ENCODE data around the gene SBF2.
"Not testable (repeated sequence)": the region's sequence is repeated elsewhere in the genome, so short reads cannot be mapped to it uniquely, and the experiment has no call there.

Gene SBF2

DNA sequence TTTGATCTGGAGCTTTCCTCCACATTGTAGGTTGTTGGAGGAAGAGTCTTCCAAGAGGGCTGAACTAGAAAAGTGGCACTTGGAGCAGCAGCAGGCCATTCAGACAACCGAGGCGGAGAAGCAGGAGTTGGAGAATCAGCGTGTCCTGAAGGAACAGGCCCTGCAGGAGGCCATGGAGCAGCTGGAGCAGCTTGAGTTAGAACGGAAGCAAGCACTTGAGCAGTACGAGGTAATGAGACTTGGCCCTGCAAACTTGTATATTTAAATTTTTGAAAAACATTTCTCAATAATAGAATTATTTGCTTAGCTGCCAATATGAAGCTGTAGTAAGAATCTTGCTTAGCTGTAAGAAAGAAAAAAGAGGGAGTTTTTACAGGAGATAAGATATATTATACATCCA is 546.2 kb downstream of the SBF2 start:
- Histone ChIP-seq H3K9me3 (ENCODE audit: control insufficient read depth, low read length) (no peaks in the 10 kb centered on the region), H3K36me3 (ENCODE audit: control insufficient read depth, insufficient read depth, low read length) (peaks cover 82% of the 10 kb centered on the region), H3K4me1 (ENCODE audit: control insufficient read depth, insufficient read depth, low read length, poor library complexity, severe bottlenecking) (no peaks in the 10 kb centered on the region), H3K27ac (ENCODE audit: low read depth, low read length, severe bottlenecking) (no peak overlapping the region), H3K4me3 (ENCODE audit: extremely low read depth, insufficient read depth, low read length, poor library complexity, severe bottlenecking) (no peak overlapping the region)
- 82 to 86% methylated on average over 3 of the region's 5 CpGs for WGBS, 2 experiments (ENCODE audit: insufficient coverage in 2 of 2)

DNA sequence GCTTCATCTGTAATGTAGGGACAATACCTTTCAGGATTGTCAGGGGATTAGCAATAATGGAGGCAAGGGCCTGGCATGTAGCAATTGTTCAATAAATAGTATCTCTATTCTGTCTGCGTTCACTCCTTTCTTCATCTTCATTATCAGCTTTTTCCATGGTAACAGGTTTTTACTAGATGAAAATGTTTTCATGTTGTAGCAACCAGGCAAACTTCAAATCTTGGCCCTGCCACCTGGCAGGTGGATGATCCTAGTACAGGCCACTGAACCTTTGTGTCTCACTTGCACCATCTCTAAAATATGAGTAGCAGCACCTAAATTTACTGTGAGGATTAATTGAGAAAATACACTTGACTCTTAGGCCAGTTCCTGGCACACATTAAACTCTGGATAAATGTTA is 546.8 kb downstream of the SBF2 start:
- Histone ChIP-seq H3K27ac (ENCODE audit: low read depth, low read length, severe bottlenecking) (no peak overlapping the region), H3K4me3 (ENCODE audit: extremely low read depth, insufficient read depth, low read length, poor library complexity, severe bottlenecking) (no peak overlapping the region), H3K4me1 (ENCODE audit: control insufficient read depth, insufficient read depth, low read length, poor library complexity, severe bottlenecking) (no peaks in the 10 kb centered on the region), H3K9me3 (ENCODE audit: control insufficient read depth, low read length) (no peaks in the 10 kb centered on the region), H3K36me3 (ENCODE audit: control insufficient read depth, insufficient read depth, low read length) (peaks cover 85% of the 10 kb centered on the region)
- WGBS, 2 experiments (ENCODE audit: insufficient coverage in 2 of 2), result no CpG with 5 or more reads among the region's 1 CpG

DNA sequence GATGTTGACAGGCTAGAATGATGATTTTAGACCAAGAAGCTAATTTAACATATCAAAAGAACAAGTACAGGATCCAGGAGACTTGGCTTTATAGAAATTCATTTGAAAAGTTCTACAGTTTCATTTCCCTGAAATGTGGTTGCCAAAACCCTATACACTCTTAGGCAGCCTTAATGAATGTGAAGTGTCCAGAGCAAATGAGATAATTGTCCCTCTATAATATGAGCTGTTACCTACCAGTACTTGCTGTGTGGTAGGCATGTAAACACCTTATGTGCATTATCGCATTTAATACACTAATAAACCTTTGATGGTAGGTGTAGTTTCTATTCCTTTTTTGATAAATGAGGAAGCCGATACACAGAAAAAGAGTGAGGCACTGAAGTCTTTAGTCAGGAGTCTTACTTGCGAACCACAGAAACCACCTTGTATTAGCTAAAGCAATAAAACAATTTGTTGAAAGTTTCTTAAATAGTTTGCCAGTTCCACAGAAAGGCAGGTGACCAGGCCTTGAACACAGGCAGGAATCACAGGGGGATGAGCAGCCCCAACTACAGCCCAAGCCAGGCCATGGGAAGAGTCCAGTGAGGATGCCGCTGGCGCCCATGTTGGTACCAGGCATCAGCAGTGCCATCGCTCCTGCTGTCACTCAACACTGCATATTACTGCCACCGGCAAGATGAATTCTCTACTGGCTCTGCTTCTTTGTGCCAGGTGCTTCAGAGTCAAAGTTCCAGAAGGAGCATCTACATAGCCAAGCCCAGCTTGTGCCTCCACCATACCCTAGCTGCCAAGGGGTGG is 548.4 kb downstream of the SBF2 start:
- Histone ChIP-seq H3K9me3 (ENCODE audit: control insufficient read depth, low read length) (no peaks in the 10 kb centered on the region), H3K4me3 (ENCODE audit: extremely low read depth, insufficient read depth, low read length, poor library complexity, severe bottlenecking) (no peak overlapping the region), H3K4me1 (ENCODE audit: control insufficient read depth, insufficient read depth, low read length, poor library complexity, severe bottlenecking) (no peaks in the 10 kb centered on the region), H3K36me3 (ENCODE audit: control insufficient read depth, insufficient read depth, low read length) (peaks cover 87% of the 10 kb centered on the region), H3K27ac (ENCODE audit: low read depth, low read length, severe bottlenecking) (no peak overlapping the region)
- 87 to 88% methylated on average over 5 of the region's 7 CpGs for WGBS, 2 experiments (ENCODE audit: insufficient coverage in 2 of 2)

DNA sequence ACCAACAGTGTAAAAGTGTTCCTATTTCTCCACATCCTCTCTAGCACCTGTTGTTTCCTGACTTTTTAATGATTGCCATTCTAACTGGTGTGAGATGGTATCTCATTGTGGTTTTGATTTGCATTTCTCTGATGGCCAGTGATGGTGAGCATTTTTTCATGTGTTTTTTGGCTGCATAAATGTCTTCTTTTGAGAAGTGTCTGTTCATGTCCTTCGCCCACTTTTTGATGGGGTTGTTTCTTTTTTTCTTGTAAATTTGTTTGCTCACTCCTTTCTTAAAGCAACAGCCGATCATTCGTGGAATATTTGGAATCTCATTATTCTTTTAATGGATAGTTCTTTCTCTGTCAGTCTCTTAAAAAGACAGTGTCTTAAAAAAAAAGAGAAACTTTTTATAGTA is 550.5 kb downstream of the SBF2 start:
- not testable (repeated sequence) for H3K27ac ChIP-seq (ENCODE audit: low read depth, low read length, severe bottlenecking); H3K4me3 ChIP-seq (ENCODE audit: extremely low read depth, insufficient read depth, low read length, poor library complexity, severe bottlenecking); H3K4me1 ChIP-seq (ENCODE audit: control insufficient read depth, insufficient read depth, low read length, poor library complexity, severe bottlenecking); H3K9me3 ChIP-seq (ENCODE audit: control insufficient read depth, low read length)
- peaks cover 87% of the 10 kb centered on the region for H3K36me3 ChIP-seq (ENCODE audit: control insufficient read depth, insufficient read depth, low read length)
- no CpG with 5 or more reads among the region's 3 CpGs for WGBS, 2 experiments (ENCODE audit: insufficient coverage in 2 of 2)

DNA sequence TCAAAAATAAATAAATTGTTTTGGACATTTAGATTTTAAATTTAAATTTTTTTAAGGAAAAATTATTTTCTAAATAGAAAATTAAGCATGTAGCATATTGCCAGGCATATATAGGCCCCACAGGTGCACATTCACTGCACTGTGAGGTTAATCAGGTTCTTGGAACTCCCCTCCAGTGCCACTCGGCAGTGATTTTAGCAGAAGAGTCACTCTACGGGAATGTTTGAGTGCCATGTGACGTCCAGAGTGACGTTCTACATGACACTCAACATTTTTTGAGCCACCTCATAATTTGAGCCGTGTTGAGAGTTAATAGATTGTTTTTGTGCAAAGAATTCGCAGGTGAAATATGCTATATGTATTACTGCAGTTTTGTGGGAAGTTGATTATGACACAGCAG is 552.8 kb downstream of the SBF2 start:
- 93 to 96% methylated on average over 4 to 5 of the region's 6 CpGs for WGBS, 2 experiments (ENCODE audit: insufficient coverage in 2 of 2)
- H3K36me3 ChIP-seq (ENCODE audit: control insufficient read depth, insufficient read depth, low read length), result peaks cover 86% of the 10 kb centered on the region
- peaks cover 5% of the 10 kb centered on the region for H3K4me1 ChIP-seq (ENCODE audit: control insufficient read depth, insufficient read depth, low read length, poor library complexity, severe bottlenecking)
- H3K9me3 ChIP-seq (ENCODE audit: control insufficient read depth, low read length), result no peaks in the 10 kb centered on the region
- no peak overlapping the region for H3K27ac ChIP-seq (ENCODE audit: low read depth, low read length, severe bottlenecking)
- H3K4me3 ChIP-seq (ENCODE audit: extremely low read depth, insufficient read depth, low read length, poor library complexity, severe bottlenecking), result no peak overlapping the region

DNA sequence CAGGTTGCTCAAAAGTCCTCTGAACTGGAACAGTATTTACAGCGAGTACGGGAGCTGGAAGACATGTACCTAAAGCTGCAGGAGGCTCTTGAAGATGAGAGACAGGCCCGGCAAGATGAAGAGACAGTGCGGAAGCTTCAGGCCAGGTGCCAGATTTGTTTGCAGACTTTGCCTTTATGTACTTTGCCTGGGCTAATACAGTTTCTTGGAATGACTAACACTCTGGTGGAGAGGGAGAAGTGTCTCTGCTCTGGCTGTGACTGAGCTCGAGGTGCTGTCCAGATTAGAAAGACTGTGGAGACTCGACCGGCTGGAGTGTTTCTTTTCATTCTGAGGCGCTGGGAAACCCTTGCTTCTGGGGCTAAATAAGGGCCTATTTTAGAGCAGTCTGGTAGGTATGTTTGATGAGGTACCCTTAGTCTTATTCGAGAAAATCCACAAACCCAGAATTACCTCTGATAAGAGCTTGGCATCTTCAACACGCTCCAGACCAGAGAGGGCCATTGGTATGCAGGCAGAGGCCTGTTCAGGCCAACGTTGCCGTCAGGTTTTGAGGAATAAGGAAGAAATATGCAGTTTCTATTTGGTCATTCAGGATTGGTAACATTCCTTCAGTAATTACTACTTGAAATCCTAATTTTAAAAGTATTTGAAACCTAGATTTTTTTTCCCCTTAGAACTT is 553.7 kb downstream of the SBF2 start:
- H3K36me3 ChIP-seq (ENCODE audit: control insufficient read depth, insufficient read depth, low read length), result peaks cover 84% of the 10 kb centered on the region
- 96 to 99% methylated on average over 8 to 10 of the region's 12 CpGs for WGBS, 2 experiments (ENCODE audit: insufficient coverage in 2 of 2)
- no peaks in the 10 kb centered on the region for H3K9me3 ChIP-seq (ENCODE audit: control insufficient read depth, low read length)
- H3K27ac ChIP-seq (ENCODE audit: low read depth, low read length, severe bottlenecking), result no peak overlapping the region
- H3K4me1 ChIP-seq (ENCODE audit: control insufficient read depth, insufficient read depth, low read length, poor library complexity, severe bottlenecking), result peaks cover 5% of the 10 kb centered on the region
- no peak overlapping the region for H3K4me3 ChIP-seq (ENCODE audit: extremely low read depth, insufficient read depth, low read length, poor library complexity, severe bottlenecking)

DNA sequence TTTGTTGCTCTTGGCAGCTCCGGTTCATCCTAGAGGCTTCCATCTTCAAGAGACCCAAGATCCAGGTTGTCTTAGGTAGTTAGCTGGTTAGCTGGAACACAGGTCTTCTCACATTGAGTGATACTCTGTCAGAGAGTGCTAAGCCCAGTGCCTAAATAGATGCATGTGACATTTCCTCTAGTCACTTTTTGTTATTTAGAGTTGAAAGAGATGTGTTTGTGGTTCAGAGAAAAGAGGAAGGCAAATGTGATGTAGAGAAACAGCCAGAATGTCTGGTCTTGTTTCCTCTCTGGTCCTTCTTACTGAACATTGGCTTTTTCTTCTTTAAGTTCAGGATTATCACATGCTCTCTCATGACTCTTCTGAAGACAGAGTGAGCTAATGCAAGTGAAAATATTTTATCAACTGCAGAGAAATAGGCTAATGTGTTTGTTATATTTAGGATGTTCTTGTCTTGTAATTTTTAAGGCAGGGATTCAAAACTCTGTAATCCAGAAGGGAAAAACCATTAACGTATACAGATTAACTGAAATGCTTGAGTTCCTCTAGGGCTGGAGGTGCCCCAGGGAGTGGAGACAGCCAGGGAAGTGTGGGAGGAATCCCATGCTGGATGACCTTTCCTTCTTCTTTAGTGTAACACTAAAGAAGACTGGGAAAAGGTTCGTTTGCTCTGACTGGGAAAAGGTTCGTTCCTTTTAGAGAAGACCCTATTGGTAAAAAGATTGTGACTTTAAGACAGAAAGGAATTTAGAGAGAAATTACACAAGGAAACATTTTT is 554.7 kb downstream of the SBF2 start:
- Histone ChIP-seq H3K9me3 (ENCODE audit: control insufficient read depth, low read length) (no peaks in the 10 kb centered on the region), H3K4me3 (ENCODE audit: extremely low read depth, insufficient read depth, low read length, poor library complexity, severe bottlenecking) (no peak overlapping the region), H3K27ac (ENCODE audit: low read depth, low read length, severe bottlenecking) (no peak overlapping the region), H3K4me1 (ENCODE audit: control insufficient read depth, insufficient read depth, low read length, poor library complexity, severe bottlenecking) (peaks cover 5% of the 10 kb centered on the region), H3K36me3 (ENCODE audit: control insufficient read depth, insufficient read depth, low read length) (peaks cover 85% of the 10 kb centered on the region)
- WGBS, 2 experiments (ENCODE audit: insufficient coverage in 2 of 2), result 95 to 97% methylated on average over 4 of the region's 4 CpGs

DNA sequence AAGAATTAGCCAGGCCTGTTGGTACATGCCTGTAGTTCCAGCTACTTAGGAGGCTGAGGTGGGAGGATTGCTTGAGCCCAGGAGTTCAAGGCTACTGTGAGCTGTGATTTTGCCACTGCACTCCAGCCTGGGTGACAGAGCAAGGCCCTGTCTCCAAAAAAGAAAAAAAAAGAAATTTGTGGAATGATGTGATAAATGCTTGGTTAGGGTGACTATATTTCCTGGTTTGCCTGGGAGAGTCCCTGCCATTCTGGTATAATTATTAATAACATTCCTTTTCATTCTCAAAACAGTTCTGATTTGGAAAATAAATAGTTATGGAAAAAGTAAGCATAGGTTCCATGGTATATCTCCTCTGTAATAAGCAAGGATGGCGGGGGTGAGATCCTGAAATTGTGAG is 555.3 kb downstream of the SBF2 start:
- Histone ChIP-seq H3K4me1 (ENCODE audit: control insufficient read depth, insufficient read depth, low read length, poor library complexity, severe bottlenecking) (peaks cover 5% of the 10 kb centered on the region), H3K27ac (ENCODE audit: low read depth, low read length, severe bottlenecking) (no peak overlapping the region), H3K9me3 (ENCODE audit: control insufficient read depth, low read length) (no peaks in the 10 kb centered on the region), H3K36me3 (ENCODE audit: control insufficient read depth, insufficient read depth, low read length) (peaks cover 87% of the 10 kb centered on the region), H3K4me3 (ENCODE audit: extremely low read depth, insufficient read depth, low read length, poor library complexity, severe bottlenecking) (no peak overlapping the region)
- 89 to 100% methylated on average over 1 of the region's 1 CpG for WGBS, 2 experiments (ENCODE audit: insufficient coverage in 2 of 2)

DNA sequence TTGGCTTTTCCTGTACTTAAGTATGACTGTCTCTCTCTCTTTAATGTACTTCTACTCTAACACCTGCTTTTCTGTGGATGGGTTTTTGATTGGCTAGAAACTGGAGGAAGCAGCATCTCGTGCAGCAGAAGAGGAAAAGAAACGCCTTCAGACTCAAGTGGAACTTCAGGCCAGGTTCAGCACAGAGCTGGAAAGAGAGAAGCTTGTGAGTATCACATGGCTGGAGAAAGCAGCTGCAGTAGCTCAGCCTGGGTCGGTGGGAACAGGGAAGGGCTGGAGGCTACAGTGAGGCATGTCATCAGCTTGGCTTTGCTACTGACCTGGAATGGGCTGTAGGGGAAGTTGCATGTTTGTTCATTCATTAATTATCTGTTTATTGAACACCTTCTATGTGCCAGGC is 555.9 kb downstream of the SBF2 start:
- Histone ChIP-seq H3K36me3 (ENCODE audit: control insufficient read depth, insufficient read depth, low read length) (peaks cover 91% of the 10 kb centered on the region), H3K4me3 (ENCODE audit: extremely low read depth, insufficient read depth, low read length, poor library complexity, severe bottlenecking) (no peak overlapping the region), H3K9me3 (ENCODE audit: control insufficient read depth, low read length) (no peaks in the 10 kb centered on the region), H3K27ac (ENCODE audit: low read depth, low read length, severe bottlenecking) (no peak overlapping the region), H3K4me1 (ENCODE audit: control insufficient read depth, insufficient read depth, low read length, poor library complexity, severe bottlenecking) (peaks cover 5% of the 10 kb centered on the region)
- WGBS, 2 experiments (ENCODE audit: insufficient coverage in 2 of 2), result 68 to 100% methylated on average over 1 to 3 of the region's 3 CpGs

DNA sequence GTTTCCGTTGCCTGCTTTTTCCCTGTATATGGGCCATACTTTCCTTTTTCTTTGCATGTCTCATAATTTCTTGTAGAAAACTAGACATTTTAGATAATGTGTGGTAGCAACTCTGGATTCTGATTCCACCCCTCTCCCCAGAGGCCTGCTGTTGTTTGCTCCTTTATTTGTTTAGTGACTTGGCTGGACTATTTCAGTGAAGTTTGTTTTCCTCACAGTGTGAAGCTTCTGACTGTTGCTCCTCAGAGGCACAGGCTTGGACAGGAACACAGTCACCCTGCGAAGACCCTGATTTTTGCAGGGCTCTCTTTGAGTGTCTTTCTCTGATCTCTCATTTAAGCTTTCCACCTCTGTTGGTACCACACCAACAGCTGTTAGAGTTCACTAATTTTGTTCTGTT is 557.7 kb downstream of the SBF2 start:
- no peaks in the 10 kb centered on the region for H3K9me3 ChIP-seq (ENCODE audit: control insufficient read depth, low read length)
- peaks cover 92% of the 10 kb centered on the region for H3K36me3 ChIP-seq (ENCODE audit: control insufficient read depth, insufficient read depth, low read length)
- WGBS, 2 experiments (ENCODE audit: insufficient coverage in 2 of 2), result 88 to 94% methylated on average over 1 of the region's 2 CpGs

More for the DNA sequence above, 557.7 kb downstream of the SBF2 start:
- Histone ChIP-seq H3K4me1 (ENCODE audit: control insufficient read depth, insufficient read depth, low read length, poor library complexity, severe bottlenecking) (peaks cover 5% of the 10 kb centered on the region), H3K4me3 (ENCODE audit: extremely low read depth, insufficient read depth, low read length, poor library complexity, severe bottlenecking) (no peak overlapping the region), H3K27ac (ENCODE audit: low read depth, low read length, severe bottlenecking) (no peak overlapping the region)

All from mesodermal cell (in vitro differentiated cells).